ENCODE measurements around the gene CA4.

DNA sequence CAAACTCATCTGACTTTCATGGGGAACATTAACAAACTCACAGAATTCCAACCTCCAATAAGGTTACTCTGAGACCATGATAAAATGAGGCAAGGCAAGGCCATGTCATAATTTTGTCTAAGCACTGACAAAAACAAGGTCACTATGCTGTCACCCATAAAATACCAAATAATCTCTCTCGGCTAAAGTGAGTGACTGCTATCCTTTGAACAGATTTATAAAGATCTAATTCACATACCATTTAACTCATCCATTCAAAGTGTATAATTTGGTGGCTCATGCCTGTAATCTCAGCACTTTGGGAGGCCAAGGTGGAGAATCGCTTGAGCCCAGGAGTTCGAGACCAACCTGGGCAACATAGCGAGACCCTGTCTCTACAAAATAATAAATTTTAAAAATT is 20.6 kb upstream of the CA4 start:
- TF ChIP-seq POLR2AphosphoS5 (IDR thresholded peaks at IDR 0.05; ENCODE audit: borderline replicate concordance, low read depth, low read length) = no peak
- no peak for TF ChIP-seq EZH2 (IDR thresholded peaks at IDR 0.05)
- TF ChIP-seq FOXP2 (optimal IDR thresholded peaks at IDR 0.05; ENCODE audit: control extremely low read depth, extremely low read length, insufficient read depth) = no peak

Measured in SK-N-MC (cell line).